Measurements from ENCODE around the gene SH3PXD2A.

SH3PXD2A gene

DNA sequence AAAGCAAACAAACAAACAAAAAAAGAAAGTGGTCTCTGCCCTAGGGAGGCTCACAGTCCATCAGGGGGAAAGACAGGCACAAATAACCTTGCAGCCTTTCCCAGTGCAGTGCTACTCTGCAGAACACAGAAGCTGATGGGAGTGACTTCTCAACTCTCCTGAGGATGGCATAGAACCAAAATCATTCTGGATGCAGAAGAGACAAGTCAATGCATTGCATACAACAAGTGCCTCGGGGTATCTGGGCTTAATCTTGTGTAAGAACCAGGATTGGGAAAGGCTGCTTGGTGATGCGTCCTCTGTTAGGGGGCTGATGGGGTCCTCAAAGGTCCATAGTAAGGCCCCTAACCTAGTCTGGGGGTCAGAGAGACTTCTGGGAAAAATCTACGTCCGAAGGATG, 293.0 kb downstream of the SH3PXD2A start:
- no peak for DNase-seq (ENCODE audit: low read depth in 2 of 2)

GRCh38 chr10:103560886-103561285, 294.5 kb downstream of the SH3PXD2A start:
- no peak for DNase-seq (ENCODE audit: low read depth in 2 of 2)

GRCh38 chr10:103559776-103560175, 295.6 kb downstream of the SH3PXD2A start:
- DNase-seq (ENCODE audit: low read depth in 2 of 2): no peak

- no peak for DNase-seq (ENCODE audit: low read depth in 2 of 2)
Measured at GRCh38 chr10:103558911-103559310, 296.5 kb downstream of the SH3PXD2A start.

DNA sequence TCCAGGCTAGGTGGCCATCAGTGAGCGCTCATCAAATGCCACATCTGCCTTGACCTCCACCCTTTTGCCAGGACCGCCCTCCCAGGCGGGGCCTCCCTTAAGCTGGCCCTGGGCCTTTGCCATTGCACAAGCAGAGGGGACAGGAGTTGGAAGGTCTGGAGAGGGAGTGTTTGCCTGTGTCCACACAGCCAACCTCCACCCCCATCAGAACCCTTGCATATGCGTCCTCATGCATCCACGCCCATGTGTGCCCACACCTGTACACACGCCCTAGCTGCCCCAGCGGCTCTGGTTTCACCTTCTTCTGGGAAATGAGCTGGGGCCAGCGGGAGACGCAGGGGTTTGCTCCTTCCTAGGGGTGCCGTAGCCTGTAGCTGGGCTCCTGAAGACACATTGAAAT, 297.9 kb downstream of the SH3PXD2A start:
- DNase-seq (ENCODE audit: low read depth in 2 of 2): no peak

DNA sequence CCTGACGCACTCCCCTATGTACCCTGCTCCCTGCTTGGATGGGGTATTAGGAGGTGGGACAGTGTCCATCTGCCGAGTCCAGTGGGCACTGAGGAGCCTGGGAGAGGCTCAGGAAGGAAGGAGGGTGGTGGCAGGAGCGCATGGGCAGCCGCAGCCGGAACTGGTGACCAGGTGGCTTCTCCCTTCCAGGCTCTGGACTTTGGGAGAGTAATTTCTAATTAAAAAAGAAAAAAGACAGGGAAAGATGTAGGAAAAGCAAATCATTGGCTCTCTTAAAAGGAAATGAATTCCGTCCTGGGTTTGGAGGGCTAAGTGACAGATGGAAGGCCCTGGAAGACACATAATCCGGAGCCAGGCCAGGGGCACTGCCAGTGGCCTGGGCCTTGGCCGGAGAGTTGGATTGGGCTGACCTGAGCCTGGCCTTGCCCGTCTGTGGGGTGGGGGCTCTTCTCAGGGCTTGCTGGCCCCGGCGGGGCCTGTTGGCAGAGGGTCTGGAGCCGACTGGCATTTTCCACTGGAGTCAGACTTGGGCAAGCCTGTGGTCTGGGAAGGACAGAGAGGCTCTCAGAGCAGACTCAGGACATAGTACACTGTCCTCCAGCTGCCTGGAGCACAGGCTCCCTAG, 298.9 kb downstream of the SH3PXD2A start:
- DNase-seq (ENCODE audit: low read depth in 2 of 2): no peak

DNA sequence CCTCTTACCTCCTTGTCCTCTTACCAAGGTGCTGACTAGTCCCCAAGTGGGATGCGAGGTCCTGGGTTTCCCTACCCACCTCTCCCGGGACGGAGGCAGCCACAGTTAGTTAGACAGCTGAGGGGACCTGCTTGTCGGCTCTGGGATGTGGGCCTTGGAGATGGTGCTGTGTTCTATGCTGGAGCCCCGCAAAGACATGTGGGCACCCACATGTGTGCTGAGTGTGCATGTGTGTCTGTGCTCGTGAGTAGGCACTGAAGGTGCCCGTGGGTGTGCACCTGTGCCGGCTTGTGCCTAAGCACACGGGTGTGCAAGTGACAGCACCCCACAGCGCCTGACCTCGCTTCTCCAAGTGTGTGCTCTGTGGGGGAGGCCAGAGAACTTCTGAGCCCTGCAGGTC, 299.7 kb downstream of the SH3PXD2A start:
- DNase-seq (ENCODE audit: low read depth in 2 of 2): no peak

DNA sequence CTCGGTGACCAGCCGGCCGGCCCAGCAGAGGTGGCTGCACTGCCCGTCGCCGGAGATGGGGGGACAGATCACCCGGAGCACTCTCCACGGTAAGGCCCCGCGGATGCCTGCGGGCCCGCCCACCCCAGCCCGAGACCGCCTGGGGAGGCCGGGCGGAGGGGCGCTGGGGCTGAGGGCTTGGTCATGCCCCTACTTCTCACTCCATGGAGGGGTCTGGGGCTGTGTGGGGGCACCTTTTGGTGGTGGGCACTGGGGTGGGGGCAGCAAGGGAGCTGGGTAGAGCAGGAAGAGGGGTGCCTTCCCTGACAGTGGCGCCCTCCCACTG, 300.1 kb downstream of the SH3PXD2A start:
- no peak for DNase-seq (ENCODE audit: low read depth in 2 of 2)

GRCh38 chr10:103554488-103555324, 300.7 kb downstream of the SH3PXD2A start:
- no peak for DNase-seq (ENCODE audit: low read depth in 2 of 2)

- no peak for DNase-seq (ENCODE audit: low read depth in 2 of 2)
Measured at GRCh38 chr10:103553743-103554487, 301.5 kb downstream of the SH3PXD2A start.

DNA sequence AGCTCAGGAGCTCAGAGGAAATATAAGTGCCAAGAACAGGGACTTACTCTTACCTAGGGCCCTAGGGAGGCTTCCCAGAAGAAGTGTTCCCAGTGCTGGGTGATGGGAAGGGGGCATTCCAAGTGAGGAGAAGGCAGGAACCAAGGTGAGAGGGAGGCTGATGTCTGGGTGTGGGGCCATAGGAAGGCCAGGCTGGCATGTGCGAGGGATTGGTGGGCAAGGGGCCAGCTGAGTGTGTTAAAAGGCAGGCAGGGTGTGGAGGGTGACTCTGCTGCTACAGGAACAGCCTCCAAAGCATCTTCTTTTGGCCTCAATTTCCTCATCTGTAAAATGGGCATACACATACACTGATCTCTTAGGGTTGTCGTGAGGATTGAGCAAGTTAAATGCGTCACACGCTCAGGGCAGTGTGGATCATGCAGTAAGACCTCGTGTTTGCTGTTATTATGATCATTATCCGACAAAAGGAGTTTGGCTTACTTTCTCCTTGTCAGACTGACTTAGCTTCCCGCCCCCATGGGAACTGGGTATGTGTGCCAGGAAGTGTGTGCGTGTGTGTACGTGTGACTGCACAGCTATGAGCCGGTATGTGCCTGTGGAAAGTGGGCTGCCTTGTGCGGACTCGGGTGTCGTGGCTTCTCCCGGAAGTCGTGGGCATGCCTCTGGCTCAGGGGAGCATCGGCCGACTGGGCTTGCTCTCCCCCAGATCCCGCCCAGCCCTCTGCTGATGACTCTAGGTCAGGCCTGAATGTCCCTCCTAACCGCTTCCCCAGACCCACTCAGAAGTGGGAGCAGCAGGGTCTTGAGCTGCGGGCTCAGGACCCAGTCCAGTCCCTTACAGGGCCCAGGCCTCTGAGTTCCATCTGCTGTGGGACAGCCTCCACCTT, 302.3 kb downstream of the SH3PXD2A start:
- no peak for DNase-seq (ENCODE audit: low read depth in 2 of 2)

- DNase-seq (ENCODE audit: low read depth in 2 of 2): no peak
Measured at GRCh38 chr10:103551619-103552602, 303.5 kb downstream of the SH3PXD2A start.

GRCh38 chr10:103550229-103550628, 305.1 kb downstream of the SH3PXD2A start:
- no peak for DNase-seq (ENCODE audit: low read depth in 2 of 2)

DNA sequence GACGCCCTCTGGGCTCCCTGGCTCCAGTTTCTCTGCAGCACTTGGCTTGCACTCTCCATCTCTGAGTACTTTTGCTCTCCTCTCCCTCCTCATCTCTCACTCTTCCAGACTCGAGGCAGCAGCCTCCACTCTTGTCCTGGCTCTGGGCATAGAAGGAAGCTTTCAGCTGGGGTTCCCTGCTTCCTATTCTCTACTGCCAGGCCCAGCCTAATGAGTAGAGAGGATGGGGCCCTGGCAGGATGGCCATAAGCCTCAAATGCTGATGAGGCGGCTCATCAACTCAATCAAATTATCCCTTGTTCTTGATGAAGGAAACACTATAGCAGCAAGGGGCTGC, 306.1 kb downstream of the SH3PXD2A start:
- DNase-seq (ENCODE audit: low read depth in 2 of 2): no peak

DNA sequence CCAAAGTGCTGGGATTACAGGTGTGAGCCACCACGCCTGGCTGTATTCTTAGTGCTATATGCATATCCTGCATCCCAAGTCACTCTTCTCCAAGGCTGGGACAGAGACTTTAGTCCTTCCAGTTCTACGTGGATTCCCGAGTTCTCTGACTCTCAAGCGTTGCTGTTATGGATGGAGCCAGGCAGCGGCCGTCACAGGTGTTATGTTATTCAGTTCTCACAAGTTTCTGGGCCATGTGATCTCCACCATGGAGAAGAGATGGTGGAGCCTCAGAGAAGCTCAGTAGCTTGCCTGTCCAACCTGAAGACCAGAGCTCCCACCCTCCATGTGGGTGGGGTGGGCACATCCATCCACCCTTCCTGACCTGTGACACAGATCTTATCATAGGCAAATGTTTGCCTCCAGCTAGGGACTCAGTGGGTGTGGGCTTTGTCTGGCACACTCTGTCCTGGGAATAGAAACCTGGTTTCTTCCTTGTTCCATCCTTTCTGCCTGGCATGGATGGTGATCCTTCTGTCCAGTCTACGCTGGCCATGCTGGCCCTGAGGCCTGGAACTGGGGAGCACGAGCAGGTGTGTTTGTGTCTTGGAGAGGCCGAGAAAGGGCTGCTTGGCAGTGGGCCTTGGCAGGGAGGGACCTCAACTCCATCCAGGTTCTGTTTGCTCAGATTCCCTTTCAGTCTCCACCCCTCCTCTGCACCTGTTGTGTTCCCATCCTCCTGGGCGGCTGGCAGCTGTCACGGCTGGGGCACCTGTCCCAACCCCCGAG, 306.6 kb downstream of the SH3PXD2A start:
- no peak for DNase-seq (ENCODE audit: low read depth in 2 of 2)

- no peak for DNase-seq (ENCODE audit: low read depth in 2 of 2)
Measured at GRCh38 chr10:103548006-103548405, 307.4 kb downstream of the SH3PXD2A start.

DNA sequence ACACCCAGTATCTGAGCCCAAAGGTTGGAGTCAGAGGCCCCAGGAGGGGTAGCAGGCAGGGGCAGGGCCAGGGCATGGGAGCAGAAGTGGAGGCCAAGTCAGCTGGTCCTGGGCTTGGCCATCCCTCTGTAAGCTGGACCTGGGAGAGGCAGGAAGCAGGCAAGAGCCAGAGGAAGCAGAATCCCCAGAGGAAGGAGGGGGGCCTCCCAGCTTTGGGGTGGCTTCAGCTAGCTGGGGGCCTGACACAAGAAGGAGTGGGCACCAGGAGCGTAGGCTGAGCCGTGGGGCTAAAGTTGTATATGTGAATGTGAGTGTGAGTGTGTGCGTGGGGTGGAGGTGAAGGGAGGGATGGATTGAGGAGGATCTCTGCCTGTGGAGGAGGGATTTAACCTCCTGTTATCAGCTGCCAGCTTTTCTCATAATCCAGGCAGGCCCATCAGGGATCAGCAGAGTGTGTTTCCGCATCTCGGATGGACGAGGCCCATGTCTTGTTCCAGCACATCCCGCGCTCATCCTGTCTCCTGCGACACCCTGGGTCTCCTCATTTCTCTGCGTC, 307.9 kb downstream of the SH3PXD2A start:
- no peak for DNase-seq (ENCODE audit: low read depth in 2 of 2)

DNA sequence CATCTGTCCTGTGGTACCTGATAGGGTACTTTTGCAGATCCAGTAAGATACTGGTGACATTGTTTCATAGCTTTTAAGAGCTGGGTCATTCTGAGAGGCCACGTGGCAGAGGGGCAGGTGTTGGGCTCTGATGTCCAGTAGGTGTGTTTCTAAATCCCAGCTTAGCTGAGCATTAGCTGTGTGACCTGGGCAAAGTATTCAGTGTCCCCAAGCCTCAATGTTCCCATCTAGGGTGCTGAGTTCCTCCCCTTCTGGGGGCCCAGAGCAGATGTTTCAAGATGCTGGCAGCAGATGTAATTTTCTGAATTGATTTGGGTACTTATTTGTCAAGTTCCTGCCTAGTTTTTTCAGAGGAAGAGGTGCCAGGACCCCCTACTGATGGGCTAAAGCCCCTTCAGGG, 309.0 kb downstream of the SH3PXD2A start:
- DNase-seq (ENCODE audit: low read depth in 2 of 2): no peak

DNA sequence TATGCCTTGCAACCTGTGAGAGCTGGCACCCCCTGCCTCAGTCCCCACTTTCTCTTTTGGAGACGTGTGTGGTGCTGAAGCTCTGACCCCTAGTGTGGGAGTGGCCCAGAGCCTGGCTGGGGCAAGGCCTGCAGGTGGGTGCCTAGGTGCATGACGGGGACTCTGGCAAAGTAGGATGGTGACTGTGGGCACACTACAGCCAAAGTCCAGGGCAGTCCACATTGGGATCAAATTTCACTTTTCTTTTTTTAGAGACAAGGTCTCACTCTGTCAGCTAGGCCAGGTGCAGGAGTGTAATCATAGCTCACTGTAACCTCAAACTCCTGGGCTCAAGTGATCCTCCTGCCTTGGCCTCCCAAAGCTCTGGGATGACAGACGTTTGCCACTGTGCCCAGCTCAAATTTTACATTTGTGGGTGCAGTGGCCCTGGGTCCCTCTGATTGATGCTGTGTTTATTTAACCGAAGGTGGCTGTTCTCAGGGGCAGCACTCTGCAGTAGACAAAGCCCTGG, 309.6 kb downstream of the SH3PXD2A start:
- no peak for DNase-seq (ENCODE audit: low read depth in 2 of 2)
